GM12892 (cell line): ENCODE data around the gene KNDC1.

Experiments used
- POLR2A ChIP-seq: IDR thresholded peaks from 2 replicates; pipeline ENCODE4 v1.6.1; 2011; ENCODE audit warnings: low read depth, low read length, control low read depth
- POLR2AphosphoS5 ChIP-seq: IDR thresholded peaks from 2 replicates; pipeline ENCODE4 v1.6.1; 2011; ENCODE audit warnings: low read depth, low read length, control low read depth

- TF ChIP-seq POLR2AphosphoS5 (no peak), POLR2A (no peak)
These were observed 44.6 kb upstream of the KNDC1 start for GRCh38 chr10:133115453-133115842.
